ENCODE results near the gene ZNF770.
"Not testable (repeated sequence)": the region's sequence is repeated elsewhere in the genome, so short reads cannot be mapped to it uniquely, and the experiment has no call there.

ZNF770 gene

GRCh38 chr15:34976073-34976472 lies 12.0 kb downstream of the ZNF770 start:
- no peak for DNase-seq

- DNase-seq, result no peak
Measured at GRCh38 chr15:34973512-34973911, 14.6 kb downstream of the ZNF770 start.

DNA sequence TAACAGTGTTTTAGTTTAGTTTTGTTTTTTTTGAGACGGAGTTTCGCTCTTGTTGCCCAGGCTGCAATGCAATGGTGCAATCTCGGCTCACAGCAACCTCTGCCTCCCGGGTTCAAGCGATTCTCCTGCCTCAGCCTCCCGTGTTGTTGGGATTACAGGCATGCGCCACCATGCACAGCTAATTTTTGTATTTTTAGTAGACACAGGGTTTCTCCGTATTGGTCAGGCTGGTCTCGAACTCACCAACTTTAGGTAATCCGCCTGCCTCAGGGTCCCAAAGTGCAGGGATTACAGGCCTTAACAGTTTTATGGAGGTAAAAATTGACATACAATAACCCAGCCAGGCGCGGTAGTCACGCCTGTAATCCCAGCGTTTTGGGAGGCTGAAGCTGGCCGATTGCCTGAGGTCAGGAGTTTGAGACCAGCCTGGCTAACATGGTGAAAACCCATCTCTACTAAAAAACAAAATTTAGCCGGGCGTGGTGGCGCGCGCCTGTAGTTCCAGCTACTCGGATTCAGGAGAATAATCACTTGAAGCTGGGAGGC lies 17.9 kb downstream of the ZNF770 start:
- not testable (repeated sequence) for DNase-seq

GRCh38 chr15:34969340-34970097 lies 18.6 kb downstream of the ZNF770 start, which contains the start of gene AQR:
AQR (minus strand) TSS chr15:34969742; CDS start chr15:34969613, 129 bp downstream.
- DNase-seq, result peak; percentile 91

- DNase-seq, result no peak
Measured at GRCh38 chr15:34964277-34964676, 23.8 kb downstream of the ZNF770 start.

DNA sequence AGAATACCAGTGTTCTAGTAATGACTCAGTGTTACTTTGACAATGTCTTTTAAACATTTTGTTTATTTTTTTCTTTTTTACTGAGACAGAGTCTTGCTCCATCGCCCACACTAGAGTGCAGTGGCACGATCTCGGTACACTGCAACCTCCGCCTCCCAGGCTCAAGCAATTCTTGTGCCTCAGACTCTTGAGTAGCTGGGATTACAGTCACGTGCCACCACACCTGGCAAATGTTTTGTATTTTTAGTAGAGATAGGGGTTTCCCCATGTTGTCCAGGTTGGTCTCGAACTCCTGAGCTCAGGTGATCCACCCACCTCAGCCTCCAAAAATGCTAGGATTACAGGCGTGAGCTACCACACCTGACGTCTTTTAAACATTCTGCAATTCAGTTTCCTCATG lies 34.2 kb downstream of the ZNF770 start:
- DNase-seq, result no peak

DNA sequence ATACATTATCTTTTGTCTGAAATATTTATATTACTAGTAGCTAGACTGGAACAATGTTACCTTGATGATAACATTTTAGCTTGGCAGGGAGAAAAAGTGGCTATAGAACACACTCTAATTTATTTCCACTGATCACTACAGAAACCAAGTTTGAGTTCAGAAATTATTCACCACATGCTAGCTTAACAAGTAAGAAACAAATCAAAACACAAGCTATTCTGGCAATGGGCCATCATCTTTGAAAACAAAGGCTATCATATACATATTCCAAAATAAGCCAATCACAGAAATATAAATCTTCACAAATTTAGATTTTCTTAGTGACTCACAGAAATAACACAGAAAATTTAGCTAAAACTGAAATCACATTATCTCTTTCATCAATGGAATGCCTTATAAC lies 35.6 kb downstream of the ZNF770 start:
- no peak for DNase-seq

DNA sequence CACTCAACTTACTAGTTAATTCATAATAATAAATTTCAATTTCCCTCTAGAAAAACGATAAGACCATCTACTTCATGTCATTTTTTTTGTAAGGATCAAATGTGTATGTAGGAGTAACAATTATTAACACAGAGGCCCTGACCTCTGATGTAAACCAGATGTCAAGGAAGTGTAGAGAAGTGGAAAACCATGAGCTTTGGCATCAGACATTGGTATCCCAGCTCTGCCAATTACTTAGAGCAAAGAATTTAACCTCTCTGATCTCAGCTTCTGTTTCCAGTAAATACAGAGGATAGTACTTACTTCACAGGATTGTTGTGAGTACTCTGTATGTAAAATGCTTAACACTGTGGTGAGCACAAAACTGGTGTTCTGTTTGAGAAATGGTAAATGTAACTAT lies 36.1 kb downstream of the ZNF770 start:
- DNase-seq, result no peak

GRCh38 chr15:34944936-34945335 lies 43.2 kb downstream of the ZNF770 start:
- DNase-seq, result no peak

GRCh38 chr15:34943711-34944110 lies 44.4 kb downstream of the ZNF770 start:
- DNase-seq, result no peak

DNA sequence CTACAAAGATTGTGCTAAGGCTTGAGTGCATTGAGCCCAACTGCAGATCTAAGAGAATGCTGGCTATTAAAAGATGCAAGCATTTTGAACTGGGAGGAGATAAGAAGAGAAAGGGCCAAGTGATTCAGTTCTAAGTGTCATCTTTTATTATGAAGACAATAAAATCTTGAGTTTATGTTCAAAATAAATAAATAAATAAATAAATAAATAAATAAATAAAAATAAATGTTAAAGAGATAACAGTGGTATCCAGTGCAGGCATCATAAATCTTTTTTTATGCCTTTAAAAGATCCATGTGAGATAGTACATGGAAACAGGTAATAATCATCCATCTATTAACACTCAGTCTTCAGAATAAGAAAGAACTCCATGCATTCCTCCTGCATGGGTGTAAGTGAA lies 44.8 kb downstream of the ZNF770 start:
- not testable (repeated sequence) for DNase-seq

DNA sequence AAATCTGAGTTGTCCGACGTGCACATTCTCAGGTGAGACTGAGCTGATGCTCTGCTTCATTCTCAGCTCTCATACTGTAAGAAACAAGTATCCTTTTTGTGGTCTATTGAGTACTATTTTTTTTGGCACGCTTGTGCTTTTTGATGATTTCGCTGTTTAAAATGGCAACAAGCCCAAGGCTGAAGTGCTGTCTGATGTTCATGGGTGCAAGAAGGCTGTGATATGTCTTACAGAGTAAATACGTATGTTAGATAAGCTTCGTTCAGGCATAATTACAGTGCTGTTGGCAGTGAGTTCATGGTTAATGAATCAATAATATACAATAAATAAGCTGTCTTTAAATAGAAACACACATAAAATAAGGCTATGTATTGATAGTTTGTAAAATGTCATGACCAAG lies 45.7 kb downstream of the ZNF770 start:
- DNase-seq, result no peak

GRCh38 chr15:34941831-34942230 lies 46.3 kb downstream of the ZNF770 start:
- no peak for DNase-seq

DNA sequence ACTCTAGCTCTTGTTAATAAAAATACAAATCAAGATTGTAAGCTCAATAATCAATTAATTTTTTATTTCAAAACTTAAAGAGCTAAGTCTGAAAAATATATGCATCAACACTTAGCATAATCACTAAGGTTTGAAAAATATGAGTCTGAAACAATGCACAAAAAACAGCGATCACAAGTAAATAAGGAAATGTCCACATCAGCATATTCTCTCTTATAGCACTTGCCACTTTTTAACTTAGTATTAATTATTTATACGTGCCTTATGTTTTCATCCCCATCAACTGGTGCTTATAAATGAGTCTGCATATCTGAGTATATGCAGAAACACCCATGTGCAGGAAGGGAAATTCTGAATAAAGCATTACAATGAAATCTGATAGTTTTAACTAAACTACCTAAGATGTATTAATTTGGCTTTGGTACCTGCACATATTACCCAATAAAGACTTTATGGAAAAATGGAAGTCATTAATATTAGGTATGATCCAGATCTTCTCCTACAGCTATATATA lies 46.8 kb downstream of the ZNF770 start:
- no peak for DNase-seq

DNA sequence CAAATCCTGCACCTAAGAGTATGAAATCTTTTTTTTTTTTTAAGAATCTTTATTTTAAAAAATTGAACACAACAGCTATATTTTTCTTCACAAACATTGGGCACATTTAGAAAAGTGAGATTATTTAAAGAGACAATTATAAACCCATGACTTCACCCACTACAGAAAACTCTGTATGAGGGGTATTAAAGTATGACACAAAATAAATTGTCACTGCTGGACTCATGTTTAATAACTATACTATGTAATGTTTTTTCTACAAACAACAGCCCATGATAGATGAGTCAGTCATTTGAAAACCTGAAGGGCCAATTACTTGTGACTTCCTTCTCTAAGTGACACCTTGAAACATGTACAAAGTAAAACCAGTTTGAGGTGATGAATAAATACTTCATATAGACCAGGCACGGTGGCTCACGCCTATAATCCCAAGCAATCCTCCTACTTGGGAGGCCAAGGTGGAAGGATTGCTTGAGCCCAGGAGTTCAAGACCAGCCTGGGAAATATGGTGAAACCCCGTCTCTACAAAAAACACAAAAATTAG lies 54.6 kb downstream of the ZNF770 start:
- no peak for DNase-seq

DNA sequence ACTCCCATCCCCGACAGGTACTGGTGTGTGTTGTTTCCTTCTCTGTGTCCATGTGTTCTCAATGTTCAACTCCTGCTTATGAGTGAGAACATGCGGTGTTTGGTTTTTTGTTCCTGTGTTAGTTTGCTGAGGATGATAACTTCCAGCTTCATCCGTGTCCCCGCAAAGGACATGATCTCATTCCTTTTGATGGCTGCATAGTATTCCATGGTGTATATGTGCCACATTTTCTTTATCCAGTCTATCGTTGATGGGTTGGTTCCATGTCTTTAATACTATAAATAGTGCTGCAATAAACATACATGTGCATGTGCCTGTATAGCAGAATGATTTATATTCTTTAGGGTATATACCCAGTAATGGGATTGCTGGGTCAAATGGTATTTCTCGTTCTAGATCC lies 59.7 kb downstream of the ZNF770 start:
- not testable (repeated sequence) for DNase-seq

Data from NCI-H524 treated with DMSO at 0.1 percent for 48 hours (cell line).